Progenitor cell of endocrine pancreas (in vitro differentiated cells): Measurements from ENCODE around the gene ZNF12. TPM values are rescaled to one million over a fixed set of nuclear protein-coding genes. Genes with fewer than 3 reads are reported as not detected.
"Not testable (repeated sequence)": the region's sequence is repeated elsewhere in the genome, so short reads cannot be mapped to it uniquely, and the experiment has no call there.

Source experiments
- DNase-seq: peaks from one replicate; pipeline ENCODE4 v3.0.0; 2021; ENCODE audit warnings: low spot score; ENCODE audit not compliant: unreplicated experiment
- H3K27ac Mint-ChIP-seq: 2 replicates; pipeline ENCODE4 v1.8.0; 2021; ENCODE audit warnings: mild to moderate bottlenecking, moderate library complexity, mixed read lengths
- H3K27me3 Mint-ChIP-seq: 2 replicates; pipeline ENCODE4 v1.8.0; 2021; ENCODE audit warnings: mixed read lengths
- H3K36me3 Mint-ChIP-seq: 2 replicates; pipeline ENCODE4 v1.8.0; 2022; ENCODE audit warnings: mixed read lengths; ENCODE audit not compliant: insufficient read depth
- H3K4me1 Mint-ChIP-seq: 2 replicates; pipeline ENCODE4 v1.8.0; 2021; ENCODE audit warnings: low read depth, mixed read lengths
- H3K4me3 Mint-ChIP-seq: 2 replicates; pipeline ENCODE4 v1.8.0; 2021; ENCODE audit warnings: low read depth, mild to moderate bottlenecking, moderate library complexity, mixed read lengths
- H3K9me3 Mint-ChIP-seq: 2 replicates; pipeline ENCODE4 v1.8.0; 2021; ENCODE audit warnings: low read depth, mixed read lengths
- CTCF ChIP-seq: fragments of 200-600 bp; sonication (generic); IDR thresholded peaks from one replicate; pipeline ENCODE4 v1.5.0; 2021; ENCODE audit warnings: antibody characterized with exemption, mild to moderate bottlenecking; ENCODE audit not compliant: unreplicated experiment
- total RNA-seq: library from RNA; stranded (reverse); gene quantifications from 2 replicates; pipeline ENCODE4 v1.2.1, GENCODE V29; 2021

Gene ZNF12
- total RNA-seq, 1 donor from 2014 or later: 28.8 TPM

DNA sequence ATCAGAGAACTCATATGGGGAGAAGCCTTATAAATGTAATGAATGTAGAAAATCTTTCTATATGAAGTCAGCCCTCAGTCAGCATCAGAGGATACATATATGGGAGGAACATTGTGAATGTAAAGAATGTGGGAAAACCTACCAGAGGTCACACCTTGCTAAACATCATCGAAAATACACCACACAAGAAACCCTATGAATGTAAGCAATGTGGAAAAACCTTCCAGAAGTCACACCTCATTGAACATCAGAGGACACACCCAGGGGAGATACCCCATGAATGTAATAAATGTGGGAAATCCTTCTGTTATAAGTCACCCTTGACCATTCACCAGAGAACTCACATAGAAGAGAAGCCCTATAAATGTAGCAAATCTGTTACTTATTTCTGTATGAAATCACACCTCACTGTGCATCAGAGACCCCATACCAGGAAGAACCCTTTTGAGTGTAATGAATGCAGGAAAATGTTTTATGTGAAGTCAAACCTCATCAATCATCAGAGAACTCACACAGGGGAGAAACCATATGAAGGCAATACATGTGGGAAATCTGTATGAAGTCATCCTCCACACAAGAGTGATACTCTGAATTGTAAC, 30.8 kb downstream of the ZNF12 start:
- H3K27ac Mint-ChIP-seq: no peak overlapping the region
- no peak for DNase-seq
- peaks cover 43% of the 10 kb centered on the region for H3K36me3 Mint-ChIP-seq
- no peak for TF ChIP-seq CTCF
- no peaks in the 10 kb centered on the region for H3K4me1 Mint-ChIP-seq
- peaks cover 60% of the 10 kb centered on the region for H3K9me3 Mint-ChIP-seq
- H3K27me3 Mint-ChIP-seq: no peaks in the 10 kb centered on the region
- H3K4me3 Mint-ChIP-seq: no peak overlapping the region

DNA sequence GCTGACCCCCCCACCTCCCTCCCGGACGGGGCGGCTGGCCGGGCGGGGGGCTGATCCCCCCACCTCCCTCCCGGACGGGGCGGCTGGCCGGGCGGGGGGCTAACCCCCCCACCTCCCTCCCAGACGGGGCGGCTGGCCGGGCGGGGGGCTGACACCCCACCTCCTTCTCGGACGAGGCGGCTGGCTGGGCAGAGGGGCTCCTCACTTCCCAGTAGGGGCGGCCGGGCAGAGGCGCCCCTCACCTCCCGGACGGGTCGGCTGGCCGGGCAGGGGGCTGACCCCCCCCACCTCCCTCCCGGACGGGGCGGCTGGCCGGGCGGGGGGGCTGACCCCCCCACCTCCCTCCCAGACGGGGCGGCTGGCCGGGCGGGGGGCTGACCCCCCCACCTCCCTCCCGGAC, 35.9 kb downstream of the ZNF12 start:
- not testable (repeated sequence) for H3K4me1 Mint-ChIP-seq, H3K27me3 Mint-ChIP-seq, H3K27ac Mint-ChIP-seq, DNase-seq, H3K4me3 Mint-ChIP-seq
- H3K36me3 Mint-ChIP-seq: peaks cover 62% of the 10 kb centered on the region
- peaks cover 53% of the 10 kb centered on the region for H3K9me3 Mint-ChIP-seq

GRCh38 chr7:6658618-6659345, 48.0 kb downstream of the ZNF12 start:
- no peak for TF ChIP-seq CTCF
- H3K27ac Mint-ChIP-seq: no peak overlapping the region
- H3K27me3 Mint-ChIP-seq: peaks cover 4% of the 10 kb centered on the region
- DNase-seq: no peak
- H3K36me3 Mint-ChIP-seq: peaks cover 9% of the 10 kb centered on the region
- peaks cover 5% of the 10 kb centered on the region for H3K4me1 Mint-ChIP-seq
- no peaks in the 10 kb centered on the region for H3K9me3 Mint-ChIP-seq
- H3K4me3 Mint-ChIP-seq: no peak overlapping the region

GRCh38 chr7:6656413-6656812, 50.3 kb downstream of the ZNF12 start:
- H3K9me3 Mint-ChIP-seq: no peaks in the 10 kb centered on the region
- no peak overlapping the region for H3K4me3 Mint-ChIP-seq
- H3K4me1 Mint-ChIP-seq: peaks cover 5% of the 10 kb centered on the region
- TF ChIP-seq CTCF: no peak
- H3K36me3 Mint-ChIP-seq: peaks cover 16% of the 10 kb centered on the region
- H3K27ac Mint-ChIP-seq: no peak overlapping the region
- H3K27me3 Mint-ChIP-seq: peaks cover 4% of the 10 kb centered on the region
- DNase-seq: no peak

- TF ChIP-seq CTCF: no peak
- H3K27me3 Mint-ChIP-seq: no peaks in the 10 kb centered on the region
- peaks cover 22% of the 10 kb centered on the region for H3K36me3 Mint-ChIP-seq
- no peaks in the 10 kb centered on the region for H3K9me3 Mint-ChIP-seq
- H3K4me3 Mint-ChIP-seq: no peak overlapping the region
- peak overlapping the region; percentile 94 for H3K27ac Mint-ChIP-seq
- no peak for DNase-seq
- peaks cover 5% of the 10 kb centered on the region for H3K4me1 Mint-ChIP-seq
Measured at GRCh38 chr7:6655636-6656385, 50.9 kb downstream of the ZNF12 start.
